C4-2B (cell line): ENCODE data around the gene CLEC2D.
"Not testable (repeated sequence)": the region's sequence is repeated elsewhere in the genome, so short reads cannot be mapped to it uniquely, and the experiment has no call there.

Experiments used
- H3K27ac ChIP-seq: fragments of 450-650 bp; 2 replicates; pipeline ENCODE4 v1.5.1; 2017
- ZFX ChIP-seq: fragments of 450-650 bp; IDR thresholded peaks from 2 replicates; pipeline ENCODE4 v1.6.1; 2017
- TF ChIP-seq, protein P1 (sequence below): fragments of 450-650 bp; conservative IDR thresholded peaks from 2 replicates; pipeline ENCODE4 v1.5.1; 2017; ENCODE audit warnings: mild to moderate bottlenecking

The CLEC2D gene

DNA sequence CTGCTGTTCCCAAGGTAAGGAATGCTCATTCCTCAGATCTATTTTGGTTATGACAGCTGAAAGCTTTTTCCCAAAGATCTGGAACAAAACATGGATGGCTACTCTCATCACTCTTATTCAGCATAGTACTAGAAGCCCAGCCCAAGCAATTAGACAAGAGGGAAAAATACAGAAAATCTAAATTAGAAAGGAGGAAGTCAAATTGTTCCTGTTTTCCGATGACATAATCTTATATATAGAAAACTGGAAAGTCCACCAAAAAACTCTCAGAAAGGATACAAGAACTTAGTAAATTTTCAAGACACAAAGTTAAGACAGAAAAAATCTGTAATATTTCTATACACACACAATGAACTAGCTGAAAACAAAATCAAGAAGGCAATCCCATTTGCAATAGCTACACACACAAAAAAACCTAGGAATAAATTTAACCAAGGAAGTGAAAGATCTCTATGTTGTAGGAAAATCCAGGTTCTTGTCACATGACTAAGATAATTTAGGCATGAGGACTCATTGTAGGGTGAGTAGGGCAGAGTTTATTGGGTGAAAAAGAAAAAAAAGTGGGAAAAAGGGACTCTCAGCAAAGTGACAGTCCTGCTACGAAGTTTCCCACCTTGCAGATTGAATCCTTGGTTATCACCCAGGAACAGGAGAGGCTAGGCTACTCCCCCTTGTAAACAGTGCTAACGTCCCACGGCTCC, 33.2 kb upstream of the CLEC2D start:
- H3K27ac ChIP-seq = no peak overlapping the region
- TF ChIP-seq, protein P1, sequence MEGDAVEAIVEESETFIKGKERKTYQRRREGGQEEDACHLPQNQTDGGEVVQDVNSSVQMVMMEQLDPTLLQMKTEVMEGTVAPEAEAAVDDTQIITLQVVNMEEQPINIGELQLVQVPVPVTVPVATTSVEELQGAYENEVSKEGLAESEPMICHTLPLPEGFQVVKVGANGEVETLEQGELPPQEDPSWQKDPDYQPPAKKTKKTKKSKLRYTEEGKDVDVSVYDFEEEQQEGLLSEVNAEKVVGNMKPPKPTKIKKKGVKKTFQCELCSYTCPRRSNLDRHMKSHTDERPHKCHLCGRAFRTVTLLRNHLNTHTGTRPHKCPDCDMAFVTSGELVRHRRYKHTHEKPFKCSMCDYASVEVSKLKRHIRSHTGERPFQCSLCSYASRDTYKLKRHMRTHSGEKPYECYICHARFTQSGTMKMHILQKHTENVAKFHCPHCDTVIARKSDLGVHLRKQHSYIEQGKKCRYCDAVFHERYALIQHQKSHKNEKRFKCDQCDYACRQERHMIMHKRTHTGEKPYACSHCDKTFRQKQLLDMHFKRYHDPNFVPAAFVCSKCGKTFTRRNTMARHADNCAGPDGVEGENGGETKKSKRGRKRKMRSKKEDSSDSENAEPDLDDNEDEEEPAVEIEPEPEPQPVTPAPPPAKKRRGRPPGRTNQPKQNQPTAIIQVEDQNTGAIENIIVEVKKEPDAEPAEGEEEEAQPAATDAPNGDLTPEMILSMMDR = no peak
- TF ChIP-seq ZFX = no peak

DNA sequence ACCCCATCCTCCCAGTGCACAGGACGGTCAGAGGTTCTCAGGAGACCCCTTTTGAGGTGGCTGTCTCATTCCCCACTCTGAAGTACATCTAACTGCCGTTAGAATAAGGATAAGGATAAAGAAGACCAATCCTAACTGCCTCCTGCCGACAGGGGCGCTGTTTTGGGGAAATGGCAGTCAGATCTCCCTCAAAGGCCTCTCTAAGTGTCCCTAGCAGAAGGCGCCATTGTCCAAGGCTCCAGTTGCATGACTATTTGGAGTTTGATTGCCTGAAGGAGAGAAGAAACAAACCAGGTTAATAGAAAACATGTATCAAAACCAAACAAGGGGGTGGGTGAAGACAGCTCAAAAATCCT, 32.7 kb upstream of the CLEC2D start:
- TF ChIP-seq ZFX = no peak
- TF ChIP-seq, protein P1 = peak; percentile 41
- H3K27ac ChIP-seq = no peak overlapping the region

- H3K27ac ChIP-seq = no peak overlapping the region
- TF ChIP-seq ZFX = no peak
- TF ChIP-seq, protein P1 = no peak
Measured at GRCh38 chr12:9640024-9640423, 29.5 kb upstream of the CLEC2D start.

DNA sequence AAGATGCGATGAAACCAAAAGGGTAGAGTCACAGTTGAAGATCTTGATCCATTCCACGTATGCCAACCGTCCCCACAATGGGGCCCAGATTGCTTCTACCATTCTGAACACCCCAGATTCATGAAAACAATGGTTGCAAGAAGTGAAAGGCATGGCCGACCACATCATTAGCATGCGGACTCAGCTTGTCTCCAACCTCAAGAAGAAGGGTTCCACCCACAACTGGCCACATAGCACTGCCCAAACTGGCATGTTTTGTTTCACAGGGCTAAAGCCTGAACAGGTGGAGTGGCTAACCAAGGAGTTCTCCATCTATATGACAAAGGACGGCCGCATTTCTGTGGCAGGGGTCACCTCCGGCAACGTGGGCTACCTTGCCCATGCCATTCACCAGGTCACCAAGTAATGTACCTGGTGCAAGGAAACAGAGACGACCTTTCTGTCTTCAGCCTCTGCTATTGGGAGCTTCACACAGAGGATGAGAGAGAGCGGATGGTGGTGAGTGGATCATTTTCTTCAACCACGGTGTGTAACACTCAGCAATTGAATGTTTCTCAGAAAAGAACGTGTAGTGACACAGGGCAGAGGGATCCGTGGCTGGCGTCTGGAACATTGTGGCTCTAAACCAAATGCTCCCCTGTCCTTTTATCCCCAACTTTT, 26.8 kb upstream of the CLEC2D start:
- TF ChIP-seq, protein P1 = no peak
- no peak for TF ChIP-seq ZFX
- H3K27ac ChIP-seq = no peak overlapping the region

- H3K27ac ChIP-seq = no peak overlapping the region
- TF ChIP-seq, protein P1 = no peak
- no peak for TF ChIP-seq ZFX
Measured at GRCh38 chr12:9643266-9643660, 26.2 kb upstream of the CLEC2D start.

DNA sequence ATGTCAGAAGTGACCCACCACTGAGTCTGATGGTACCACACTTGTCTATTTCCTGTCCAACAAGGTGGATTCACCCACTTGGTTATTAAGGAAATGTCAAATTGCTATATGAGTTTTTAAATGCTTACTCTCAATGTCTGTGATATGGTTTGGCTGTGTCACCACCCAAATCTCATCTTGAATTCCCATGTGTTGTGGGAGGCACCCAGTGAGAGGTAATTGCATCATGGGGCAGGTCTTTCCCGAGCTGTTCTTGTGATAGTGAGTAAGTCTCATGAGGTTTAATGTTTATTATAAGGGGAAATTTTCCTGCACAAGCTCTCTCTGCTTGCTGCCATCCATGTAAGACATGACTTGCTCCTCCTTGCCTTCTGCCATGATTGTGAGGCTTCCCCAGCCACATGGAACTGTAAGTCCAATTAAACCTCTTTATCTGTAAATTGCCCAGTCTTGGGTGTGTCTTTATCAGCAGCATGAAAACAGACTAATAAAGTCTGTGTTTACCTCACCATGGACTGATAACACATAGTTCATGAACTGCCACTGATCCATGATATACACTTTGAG, 24.4 kb upstream of the CLEC2D start:
- not testable (repeated sequence) for H3K27ac ChIP-seq

GRCh38 chr12:9646794-9647781, 22.4 kb upstream of the CLEC2D start:
- TF ChIP-seq ZFX = no peak
- TF ChIP-seq, protein P1 = no peak

More at GRCh38 chr12:9646794-9647781, 22.4 kb upstream of the CLEC2D start:
- peak overlapping the region; percentile 84 for H3K27ac ChIP-seq
